Urothelium cell line (cell line): ENCODE measurements around the gene PER3.
"Not testable (repeated sequence)": the region's sequence is repeated elsewhere in the genome, so short reads cannot be mapped to it uniquely, and the experiment has no call there.

ENCODE experiments used
- DNase-seq: peaks from one replicate; pipeline ENCODE4 v3.0.0; 2011; ENCODE audit warnings: low spot score, mixed read lengths
- FAIRE-seq: peaks from 2 replicates; lab custom pipeline; 2011; peaks lifted over from hg19 to GRCh38; lab: Jason Lieb, UNC

Gene PER3

DNA sequence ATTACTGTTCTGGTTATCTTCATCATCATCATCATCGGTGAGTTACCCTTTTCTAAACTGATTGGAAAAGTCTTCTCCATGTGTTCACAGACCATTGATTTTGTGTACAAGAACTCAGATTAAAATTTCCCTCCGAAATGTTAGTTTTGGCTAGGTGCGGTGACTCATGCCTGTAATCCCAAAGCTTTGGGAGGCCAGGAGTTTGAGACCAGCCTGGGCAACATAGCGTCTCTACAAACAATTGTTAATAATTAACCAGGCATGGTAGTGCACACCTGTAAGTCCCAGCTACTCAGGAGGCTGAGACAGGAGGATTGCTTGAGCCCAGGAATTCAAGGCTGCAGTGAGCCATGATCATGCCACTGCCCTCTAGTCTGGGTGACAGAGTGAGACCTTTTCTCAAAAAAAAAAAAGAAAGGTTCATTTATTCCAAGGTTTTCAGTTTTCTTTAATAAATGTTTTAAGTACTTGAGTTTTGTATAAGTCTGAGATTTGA is 5.9 kb upstream of the PER3 start:
- no peak for FAIRE-seq
- no peak for DNase-seq

DNA sequence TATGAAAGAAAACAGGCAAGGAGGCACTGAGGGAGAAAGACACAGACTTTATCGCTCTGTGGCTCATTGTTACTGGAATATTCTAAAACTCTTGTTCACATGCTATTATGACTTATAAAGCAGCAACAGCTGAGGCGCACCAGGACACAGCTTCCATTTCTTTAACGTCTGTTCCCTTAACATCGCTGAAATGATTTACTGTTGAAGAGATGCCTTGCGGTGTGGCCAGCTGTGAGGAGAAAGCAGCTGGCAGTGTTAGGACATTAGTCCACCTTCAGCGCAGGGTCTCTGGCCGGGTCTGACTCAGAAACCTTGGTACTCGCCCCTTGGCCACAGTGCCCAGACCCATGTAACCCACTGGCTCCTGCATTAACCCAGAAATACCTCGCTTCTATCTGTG is 3.1 kb upstream of the PER3 start:
- no peak for DNase-seq

DNA sequence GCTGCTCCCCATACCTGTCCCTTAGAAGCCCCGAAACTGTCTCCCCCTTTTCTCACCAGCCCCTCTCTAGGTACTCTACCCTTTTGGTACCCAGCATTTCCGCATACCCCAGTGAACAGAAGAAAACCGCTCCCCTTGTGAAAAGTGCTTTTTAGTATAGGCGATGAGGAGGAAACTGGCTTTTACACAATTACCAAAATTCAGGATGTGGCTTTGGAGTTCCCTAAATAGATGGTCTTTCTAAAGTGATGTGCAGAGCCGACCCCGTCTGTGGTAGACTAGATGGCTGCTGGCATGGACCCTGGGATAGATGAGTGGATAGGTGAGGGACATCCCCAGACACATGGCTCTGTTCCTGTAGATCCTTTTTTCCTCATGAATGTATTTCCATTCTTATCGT is 2.6 kb upstream of the PER3 start:
- DNase-seq (no peak), FAIRE-seq (no peak)

More for the DNA sequence above, 3.1 kb upstream of the PER3 start:
- no peak for FAIRE-seq

DNA sequence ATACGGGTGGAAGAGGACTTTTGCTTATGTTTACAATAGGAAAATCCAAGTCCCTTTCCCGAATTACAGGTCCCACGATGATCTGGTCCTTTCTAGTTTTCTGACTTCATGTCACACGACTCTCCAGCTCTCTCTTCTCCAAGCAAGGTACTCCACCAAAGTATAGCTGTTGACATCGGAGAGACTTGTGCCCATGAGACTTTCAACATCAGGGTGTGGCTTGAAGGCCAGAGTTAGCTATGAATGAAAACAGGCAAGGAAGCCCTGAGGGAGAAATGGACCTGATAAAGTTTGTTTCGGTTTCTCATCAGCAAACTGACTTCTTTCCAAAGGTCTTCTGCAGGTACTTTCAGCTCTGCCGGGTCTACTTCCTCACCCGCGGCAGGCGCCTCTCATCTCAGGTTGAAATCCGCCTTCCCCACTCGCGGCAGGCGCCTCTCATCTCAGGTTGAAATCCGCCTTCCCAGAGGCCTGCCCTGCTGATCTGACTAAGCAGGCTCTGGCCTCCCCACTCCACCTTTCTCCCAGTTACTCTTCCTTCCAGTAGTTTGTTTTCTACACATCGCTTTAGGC is 2.1 kb upstream of the PER3 start:
- FAIRE-seq (no peak), DNase-seq (no peak)

- FAIRE-seq (no peak), DNase-seq (peak; percentile 82)
Measured at GRCh38 chr1:7783178-7783711, 846 bp upstream of the PER3 start.

GRCh38 chr1:7784492-7785071 is 491 bp downstream of the PER3 start:
- no peak for DNase-seq
- FAIRE-seq: no peak

GRCh38 chr1:7785108-7785507 is 1.0 kb downstream of the PER3 start:
- DNase-seq: peak; percentile 33

DNA sequence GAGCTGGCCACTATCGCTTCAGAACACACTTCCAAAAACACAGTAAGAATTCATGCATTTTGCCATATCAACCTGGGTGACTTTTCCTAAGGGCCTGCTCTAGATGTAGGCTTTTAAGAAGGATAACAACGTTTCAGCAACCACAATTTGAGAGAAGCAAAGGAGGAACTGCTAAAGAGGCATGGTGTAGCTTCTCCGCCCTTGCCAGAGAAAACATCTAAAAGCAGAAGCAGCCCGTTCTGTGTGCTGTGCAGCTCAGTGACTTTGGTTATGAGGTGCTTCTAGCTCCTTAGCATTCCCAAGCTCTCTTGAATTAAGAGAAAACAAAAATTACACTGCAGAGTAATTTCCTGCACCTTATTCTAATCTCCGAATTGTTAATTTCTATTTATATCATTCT is 2.7 kb downstream of the PER3 start:
- FAIRE-seq: no peak
- DNase-seq: no peak

More at GRCh38 chr1:7785108-7785507, 1.0 kb downstream of the PER3 start:
- FAIRE-seq: no peak

- no peak for DNase-seq
- FAIRE-seq: no peak
Measured at GRCh38 chr1:7789828-7790227, 5.7 kb downstream of the PER3 start.

- not testable (repeated sequence) for FAIRE-seq, DNase-seq
Measured at GRCh38 chr1:7791027-7791426, 6.9 kb downstream of the PER3 start.

DNA sequence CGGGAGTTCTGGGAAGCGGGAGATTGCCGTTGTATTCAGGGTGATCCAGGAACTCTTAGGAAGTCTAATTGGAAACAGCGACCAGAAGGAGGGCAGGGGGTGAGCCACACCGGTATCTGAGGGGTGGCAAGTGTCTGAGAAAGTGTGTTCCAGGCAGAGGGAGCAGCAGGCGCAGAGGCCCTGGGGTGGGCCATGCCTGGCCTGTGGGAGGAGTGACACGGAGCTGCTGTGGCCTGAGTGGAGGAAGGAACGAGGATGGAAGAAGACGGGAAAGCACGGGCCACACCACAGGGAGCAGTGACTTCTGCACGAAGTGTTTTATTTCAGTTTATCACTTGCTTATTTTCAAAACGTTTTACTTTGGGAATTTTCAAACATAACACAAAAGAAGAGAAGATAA is 11.3 kb downstream of the PER3 start:
- DNase-seq (no peak), FAIRE-seq (no peak)

GRCh38 chr1:7805460-7805859 is 21.4 kb downstream of the PER3 start:
- no peak for FAIRE-seq
- no peak for DNase-seq

GRCh38 chr1:7808253-7808844 is 24.3 kb downstream of the PER3 start:
- FAIRE-seq: no peak
- no peak for DNase-seq

GRCh38 chr1:7809742-7810141 is 25.7 kb downstream of the PER3 start:
- FAIRE-seq (no peak), DNase-seq (no peak)

GRCh38 chr1:7810395-7810794 is 26.3 kb downstream of the PER3 start:
- FAIRE-seq: no peak
- DNase-seq: peak; percentile 36

DNA sequence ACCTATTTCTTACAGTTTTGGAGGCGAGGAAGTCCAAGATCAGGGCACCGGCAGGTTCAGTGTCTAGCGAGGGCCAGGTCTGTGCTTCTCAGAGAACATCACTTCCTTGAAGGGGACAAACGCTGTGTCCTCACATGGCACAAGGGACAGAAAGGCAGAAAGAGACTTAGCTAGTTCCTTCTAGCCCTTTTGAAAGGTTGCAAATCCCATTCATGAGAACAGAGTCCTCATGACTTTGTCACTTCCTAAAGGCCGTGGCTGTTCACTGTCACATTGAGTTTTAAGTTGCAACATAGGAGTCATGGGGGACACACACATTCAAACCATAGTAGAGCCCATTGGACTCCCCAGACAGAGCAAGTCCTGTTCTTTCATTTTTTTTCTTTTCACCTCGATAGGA is 27.4 kb downstream of the PER3 start:
- DNase-seq (no peak), FAIRE-seq (no peak)

DNA sequence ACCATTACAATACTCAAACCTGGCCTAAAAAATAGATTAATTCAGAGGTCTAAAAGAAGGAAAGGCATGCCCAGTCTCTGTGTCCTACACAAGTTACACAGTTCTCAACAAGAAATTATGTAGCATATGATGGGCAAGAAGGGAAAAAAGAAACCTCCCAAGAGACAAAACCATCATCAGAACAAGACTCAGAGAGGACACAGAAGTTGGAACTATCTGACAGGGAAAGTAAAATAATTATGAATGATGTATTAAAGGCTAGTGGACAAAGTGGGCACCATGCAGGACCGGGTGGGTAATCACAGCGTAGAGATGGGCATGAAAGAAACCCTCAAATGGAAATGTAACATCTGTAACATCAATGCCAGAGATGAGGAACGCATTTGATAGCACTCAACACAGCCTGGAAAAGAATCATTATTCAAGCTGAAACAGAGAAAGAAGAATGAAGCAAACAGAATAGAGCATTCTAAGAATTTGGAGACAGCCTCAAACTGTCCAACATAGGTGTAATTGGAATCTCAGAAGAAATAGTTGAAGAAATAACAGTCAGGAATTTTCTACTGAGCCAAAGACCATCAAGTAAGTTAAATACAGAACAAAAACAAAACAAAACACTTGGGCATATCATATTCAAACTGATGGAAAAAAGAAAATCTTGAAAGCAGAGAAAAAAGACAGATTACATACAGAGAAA is 29.7 kb downstream of the PER3 start:
- no peak for FAIRE-seq
- no peak for DNase-seq

- no peak for DNase-seq
- no peak for FAIRE-seq
Measured at GRCh38 chr1:7821282-7821681, 37.2 kb downstream of the PER3 start.

DNA sequence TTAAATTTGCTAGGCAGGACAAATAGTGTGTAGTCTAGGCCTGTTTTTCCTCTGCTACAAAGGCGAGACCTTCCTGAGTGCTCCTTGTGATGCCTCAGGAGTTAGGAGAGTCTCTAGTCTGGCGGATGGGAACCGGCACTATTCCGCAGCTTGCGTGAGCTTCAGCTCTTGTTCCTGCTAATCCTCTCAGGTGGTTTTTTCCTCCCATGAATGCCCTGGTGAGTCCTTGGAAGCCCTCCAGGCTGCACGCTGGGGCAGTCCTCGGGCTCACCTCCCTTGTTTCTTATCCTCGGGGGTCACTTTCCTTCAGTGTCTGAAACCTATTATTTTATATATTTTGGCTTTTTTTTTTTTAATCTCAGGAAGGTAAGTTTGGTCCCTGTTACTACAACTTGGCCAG is 40.6 kb downstream of the PER3 start:
- no peak for FAIRE-seq
- DNase-seq: no peak

DNA sequence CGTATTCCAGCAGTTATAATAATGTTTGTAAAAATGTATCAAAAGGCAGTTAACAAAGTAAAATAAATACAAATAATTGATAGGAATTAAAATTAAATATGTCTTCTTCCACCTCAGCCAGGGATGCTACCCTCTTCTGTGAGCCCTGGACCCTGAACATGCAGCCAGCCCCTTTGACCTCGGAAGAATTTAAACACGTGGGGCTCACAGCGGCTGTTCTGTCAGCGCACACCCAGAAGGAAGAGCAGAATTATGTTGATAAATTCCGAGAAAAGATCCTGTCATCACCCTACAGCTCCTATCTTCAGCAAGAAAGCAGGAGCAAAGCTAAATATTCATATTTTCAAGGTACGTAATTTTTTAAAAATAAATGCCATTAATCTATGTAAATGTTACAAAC is 42.3 kb downstream of the PER3 start:
- FAIRE-seq: no peak

GRCh38 chr1:7827126-7827955 is 43.2 kb downstream of the PER3 start:
- DNase-seq: no peak
- no peak for FAIRE-seq

More for the DNA sequence above, 42.3 kb downstream of the PER3 start:
- DNase-seq: no peak
